NT2/D1 (cell line): ENCODE results near the gene SGPP1.
A peak's percentile ranks its signal among the peaks of the same experiment; 100 is the strongest.

Source experiments
- DNase-seq: peaks from one replicate; pipeline ENCODE4 v3.0.0-alpha.2; 2011; ENCODE audit warnings: low read depth, low spot score
- H3K27me3 ChIP-seq: 2 replicates; pipeline ENCODE4 v1.6.0; 2011; ENCODE audit warnings: mild to moderate bottlenecking; ENCODE audit not compliant: insufficient read length, insufficient read depth
- H3K36me3 ChIP-seq: 2 replicates; pipeline ENCODE4 v1.6.1; 2011; ENCODE audit warnings: mild to moderate bottlenecking, low read length, mixed read lengths; ENCODE audit not compliant: insufficient read depth, insufficient read length
- H3K4me1 ChIP-seq: 2 replicates; pipeline ENCODE4 v1.5.1; 2011; ENCODE audit not compliant: insufficient read depth, insufficient read length
- H3K4me3 ChIP-seq: 2 replicates; pipeline ENCODE4 v1.5.1; 2011; ENCODE audit warnings: low read depth; ENCODE audit not compliant: insufficient read length
- H3K9ac ChIP-seq: 2 replicates; pipeline ENCODE4 v1.6.0; 2011; ENCODE audit warnings: low read depth; ENCODE audit not compliant: insufficient read length
- H3K9me3 ChIP-seq: 2 replicates; pipeline ENCODE4 v1.5.1; 2011; ENCODE audit warnings: mild to moderate bottlenecking, low read length; ENCODE audit not compliant: insufficient read depth
- SUZ12 ChIP-seq: IDR thresholded peaks from 2 replicates; pipeline ENCODE4 v1.6.1; 2011; ENCODE audit not compliant: insufficient read length, insufficient read depth; ENCODE audit errors: extremely low read depth
- YY1 ChIP-seq: IDR thresholded peaks from 2 replicates; pipeline ENCODE4 v1.6.1; 2011; ENCODE audit not compliant: insufficient read length, insufficient read depth
- ZNF274 ChIP-seq: IDR thresholded peaks from 2 replicates; pipeline ENCODE4 v1.6.1; 2011; ENCODE audit warnings: mild to moderate bottlenecking, low read depth, low read length

SGPP1 gene

GRCh38 chr14:63745858-63746425, 18.1 kb upstream of the SGPP1 start:
- TF ChIP-seq SUZ12 (no peak), ZNF274 (no peak), YY1 (no peak)
- no peaks in the 10 kb centered on the region for H3K9me3 ChIP-seq
- no peaks in the 10 kb centered on the region for H3K36me3 ChIP-seq
- no peaks in the 10 kb centered on the region for H3K4me1 ChIP-seq
- H3K27me3 ChIP-seq: no peaks in the 10 kb centered on the region
- no peak for DNase-seq
- H3K9ac ChIP-seq: no peak overlapping the region
- no peak overlapping the region for H3K4me3 ChIP-seq

GRCh38 chr14:63745272-63745671, 17.4 kb upstream of the SGPP1 start:
- TF ChIP-seq ZNF274: no peak
- no peak for TF ChIP-seq SUZ12
- TF ChIP-seq YY1: no peak
- Histone ChIP-seq H3K9me3 (no peaks in the 10 kb centered on the region), H3K4me1 (no peaks in the 10 kb centered on the region), H3K36me3 (no peaks in the 10 kb centered on the region), H3K27me3 (no peaks in the 10 kb centered on the region), H3K9ac (no peak overlapping the region), H3K4me3 (no peak overlapping the region)
- no peak for DNase-seq

- no peaks in the 10 kb centered on the region for H3K36me3 ChIP-seq
- no peak overlapping the region for H3K4me3 ChIP-seq
- no peaks in the 10 kb centered on the region for H3K27me3 ChIP-seq
- H3K9me3 ChIP-seq: no peaks in the 10 kb centered on the region
- no peaks in the 10 kb centered on the region for H3K4me1 ChIP-seq
- no peak for DNase-seq
- no peak for TF ChIP-seq ZNF274
- no peak for TF ChIP-seq SUZ12
- no peak for TF ChIP-seq YY1
- H3K9ac ChIP-seq: no peak overlapping the region
These were observed 9.7 kb upstream of the SGPP1 start for GRCh38 chr14:63737582-63738006.

DNA sequence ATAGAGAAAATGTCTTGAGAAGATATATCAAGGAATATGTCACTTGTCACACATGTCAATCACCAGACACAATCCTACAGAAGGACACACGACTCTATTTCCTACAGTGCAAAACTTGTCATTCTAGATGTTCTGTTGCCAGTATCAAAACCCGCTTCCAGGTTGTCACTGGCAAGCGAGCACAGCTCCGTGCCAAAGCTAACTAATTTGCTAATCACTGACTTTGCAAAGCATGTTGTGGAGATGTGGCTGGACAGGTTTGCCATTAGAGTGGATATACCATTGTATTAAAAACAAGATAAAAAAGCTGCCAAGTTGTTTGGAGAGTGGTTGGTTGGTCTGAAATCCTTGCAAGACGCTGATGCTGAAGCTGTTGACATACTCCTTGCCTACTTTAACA, 7.9 kb upstream of the SGPP1 start:
- no peak overlapping the region for H3K9ac ChIP-seq
- H3K27me3 ChIP-seq: no peaks in the 10 kb centered on the region
- no peaks in the 10 kb centered on the region for H3K9me3 ChIP-seq
- DNase-seq: no peak
- TF ChIP-seq ZNF274 (no peak), SUZ12 (no peak), YY1 (no peak)
- H3K36me3 ChIP-seq: no peaks in the 10 kb centered on the region
- no peaks in the 10 kb centered on the region for H3K4me1 ChIP-seq
- no peak overlapping the region for H3K4me3 ChIP-seq

GRCh38 chr14:63730659-63731058, 2.8 kb upstream of the SGPP1 start:
- Histone ChIP-seq H3K9me3 (no peaks in the 10 kb centered on the region), H3K4me1 (peaks cover 2% of the 10 kb centered on the region), H3K27me3 (peaks cover 24% of the 10 kb centered on the region), H3K9ac (no peak overlapping the region), H3K4me3 (no peak overlapping the region), H3K36me3 (no peaks in the 10 kb centered on the region)
- DNase-seq: no peak
- TF ChIP-seq SUZ12 (no peak), ZNF274 (no peak), YY1 (no peak)

GRCh38 chr14:63727231-63727735, 582 bp downstream of the SGPP1 start:
- peak; percentile 6 for DNase-seq
- TF ChIP-seq ZNF274 (no peak), YY1 (no peak), SUZ12 (no peak)
- Histone ChIP-seq H3K9ac (peak overlapping the region; percentile 88), H3K27me3 (peaks cover 24% of the 10 kb centered on the region), H3K4me3 (peak overlapping the region; percentile 86), H3K36me3 (no peaks in the 10 kb centered on the region), H3K4me1 (peaks cover 2% of the 10 kb centered on the region), H3K9me3 (no peaks in the 10 kb centered on the region)

GRCh38 chr14:63726499-63726898, 1.4 kb downstream of the SGPP1 start:
- DNase-seq: no peak
- TF ChIP-seq SUZ12 (no peak), YY1 (no peak), ZNF274 (no peak)
- Histone ChIP-seq H3K9ac (peak overlapping the region; percentile 88), H3K4me1 (peaks cover 2% of the 10 kb centered on the region), H3K4me3 (peak overlapping the region; percentile 86), H3K27me3 (peaks cover 24% of the 10 kb centered on the region), H3K36me3 (no peaks in the 10 kb centered on the region), H3K9me3 (no peaks in the 10 kb centered on the region)
